Upper lobe of left lung (tissue), 6 donors: ENCODE results near the gene IL1RL2. TPM values are rescaled to one million over a fixed set of nuclear protein-coding genes. Genes with fewer than 3 reads are reported as not detected.

Source experiments
- ATAC-seq, 2 donors: fragments of 200-7000 bp; cut with Tn5 transposase; one replicate each; pipeline ENCODE4 v1.9.1; 2022; ENCODE audit warnings: mild to moderate bottlenecking in 2 of 2, moderate library complexity in 2 of 2; ENCODE audit not compliant: low FRiP score in 2 of 2
- DNase-seq, 2 donors: peaks; one replicate each; pipeline ENCODE4 v3.0.0-alpha.2; 2019 to 2020
- H3K27ac ChIP-seq, 4 donors: fragments of 200-600 bp; sonication (generic); one replicate each; pipeline ENCODE4 v1.5.1; 2016 to 2019
- H3K27me3 ChIP-seq, 4 donors: fragments of 200-600 bp; sonication (generic); one replicate each; pipeline ENCODE4 v1.5.1; 2017 to 2019
- H3K36me3 ChIP-seq, 4 donors: fragments of 200-600 bp; sonication (generic); one replicate each; pipeline ENCODE4 v1.5.1; 2016 to 2019
- H3K4me1 ChIP-seq, 4 donors: fragments of 200-600 bp; sonication (generic); one replicate each; pipeline ENCODE4 v1.5.1; 2018 to 2019
- H3K4me3 ChIP-seq, 4 donors: fragments of 200-600 bp; sonication (generic); one replicate each; pipeline ENCODE4 v1.5.1; 2017 to 2019; ENCODE audit warnings: mild to moderate bottlenecking in 2 of 4, moderate library complexity in 1 of 4
- H3K9me3 ChIP-seq, 4 donors: fragments of 200-600 bp; sonication (generic); one replicate each; pipeline ENCODE4 v1.5.1; 2018 to 2019
- CTCF ChIP-seq, 6 experiments: fragments of 450-650 bp in 4 of 6; fragments of 200-600 bp in 2 of 6; sonication (generic) in 2 of 6; IDR thresholded peaks; one replicate each; pipeline ENCODE4 v1.5.1; 2016 to 2019; ENCODE audit warnings: antibody characterized with exemption in 6 of 6
- EP300 ChIP-seq, 4 donors: sonication (generic); formaldehyde crosslinking; IDR thresholded peaks; one replicate each; pipeline ENCODE4 v1.5.1; 2017; ENCODE audit warnings: antibody characterized with exemption in 4 of 4, control low read depth in 2 of 4
- POLR2A ChIP-seq, 4 donors: fragments of 450-650 bp; IDR thresholded peaks; one replicate each; pipeline ENCODE4 v1.5.1; 2016 to 2017; ENCODE audit warnings: antibody characterized with exemption in 4 of 4, mild to moderate bottlenecking in 2 of 4
- POLR2AphosphoS5 ChIP-seq, 2 donors: sonication (generic); formaldehyde crosslinking; IDR thresholded peaks; one replicate each; pipeline ENCODE4 v1.5.1; 2017; ENCODE audit warnings: antibody characterized with exemption in 2 of 2
- WGBS, 2 donors: methylation state at CpG; one replicate each; pipeline ENCODE4 v1.1.5; 2017 to 2018; 5-methylcytosine and 5-hydroxymethylcytosine counted together
- total RNA-seq, 6 donors: library from RNA; depleted of rRNA in 4 of 6; stranded (reverse); fragments of >200 nt in 4 of 6; gene quantifications; one replicate each; pipeline versions ENCODE4 v1.1.0 to v1.2.1, GENCODE V29; 2016 to 2021
- donor health status: DM: no; HTN: no; CAD: no; lungs with moderate emphysema.
- donor health status: DM: no; HTN: yes; CAD: no; lungs with severe emphysema.

IL1RL2 gene
- 1 to 10 TPM in 3 of 6 donors, under 1 TPM in 2, not detected in 1; 0.57 to 1.7 (median 1.4) TPM for total RNA-seq

GRCh38 chr2:102186791-102187495, at the start of gene IL1RL2:
TSS of gene IL1RL2 (plus strand) at chr2:102187023. CDS start at chr2:102187868, 845 bp downstream.
- H3K4me3 ChIP-seq, result peak within 1 kb of the TSS; percentile 28 to 59 (median 48)
- H3K36me3 ChIP-seq, result no peaks in the 10 kb centered on the region
- no peaks in the 10 kb centered on the region for H3K9me3 ChIP-seq
- DNase-seq (peak; percentile 31 to 86), ATAC-seq (peak; percentile 63 to 74)
- peak within 1 kb of the TSS in 2 of 4 donors; percentile 42 to 68 for H3K27ac ChIP-seq
- H3K4me1 ChIP-seq, result peaks cover 0 to 10% (median 3%) of the 10 kb centered on the region in 4 donors
- TF ChIP-seq POLR2AphosphoS5 (IDR thresholded peaks at IDR 0.05), result no peak
- TF ChIP-seq EP300 (IDR thresholded peaks at IDR 0.05), result no peak
- H3K27me3 ChIP-seq, result no peaks in the 10 kb centered on the region
- 67 to 75% methylated on average over 15 to 27 of the region's 36 CpGs for WGBS, 2 donors

- TF ChIP-seq CTCF (IDR thresholded peaks at IDR 0.05) (no peak), POLR2A (IDR thresholded peaks at IDR 0.05) (no peak), POLR2AphosphoS5 (IDR thresholded peaks at IDR 0.05) (no peak), EP300 (IDR thresholded peaks at IDR 0.05) (no peak)
- Histone ChIP-seq H3K9me3 (no peaks in the 10 kb centered on the region), H3K27me3 (no peaks in the 10 kb centered on the region), H3K27ac (no peak overlapping the region), H3K4me1 (peaks cover 14 to 29% (median 22%) of the 10 kb centered on the region in 4 donors), H3K36me3 (no peaks in the 10 kb centered on the region), H3K4me3 (no peak overlapping the region)
- no peak for ATAC-seq
- 81 to 93% methylated on average over 2 of the region's 2 CpGs for WGBS, 2 donors
- no peak for DNase-seq
Measured at GRCh38 chr2:102137138-102137537, 49.7 kb upstream of the IL1RL2 start.

- Histone ChIP-seq H3K27me3 (no peaks in the 10 kb centered on the region), H3K4me3 (no peak overlapping the region), H3K9me3 (no peaks in the 10 kb centered on the region), H3K4me1 (peaks cover 14 to 29% (median 24%) of the 10 kb centered on the region in 4 donors), H3K36me3 (no peaks in the 10 kb centered on the region), H3K27ac (peak overlapping the region in 1 of 4 donors; percentile 37)
- ATAC-seq, result no peak
- DNase-seq, result no peak
- 50 to 68% methylated on average over 4 of the region's 4 CpGs for WGBS, 2 donors
- no peak for TF ChIP-seq CTCF (IDR thresholded peaks at IDR 0.05)
- no peak for TF ChIP-seq POLR2AphosphoS5 (IDR thresholded peaks at IDR 0.05)
- TF ChIP-seq POLR2A (IDR thresholded peaks at IDR 0.05), result no peak
- no peak for TF ChIP-seq EP300 (IDR thresholded peaks at IDR 0.05)
Measured at GRCh38 chr2:102138331-102138730, 48.5 kb upstream of the IL1RL2 start.

- Histone ChIP-seq H3K27me3 (no peaks in the 10 kb centered on the region), H3K27ac (peak overlapping the region in 3 of 4 donors; percentile 14 to 98 (median 96)), H3K36me3 (peaks cover 0 to 5% (median 0%) of the 10 kb centered on the region in 4 donors), H3K9me3 (no peaks in the 10 kb centered on the region), H3K4me3 (no peak overlapping the region), H3K4me1 (peaks cover 19 to 35% (median 31%) of the 10 kb centered on the region in 4 donors)
- TF ChIP-seq CTCF (IDR thresholded peaks at IDR 0.05), result no peak
- no peak for TF ChIP-seq POLR2A (IDR thresholded peaks at IDR 0.05)
- TF ChIP-seq EP300 (IDR thresholded peaks at IDR 0.05), result no peak
- TF ChIP-seq POLR2AphosphoS5 (IDR thresholded peaks at IDR 0.05), result no peak
- no peak for ATAC-seq
- 61 to 67% methylated on average over 1 of the region's 1 CpG for WGBS, 2 donors
- DNase-seq, result no peak
Measured at GRCh38 chr2:102139851-102140250, 47.0 kb upstream of the IL1RL2 start.

GRCh38 chr2:102140377-102140776, 46.4 kb upstream of the IL1RL2 start:
- Histone ChIP-seq H3K27me3 (no peaks in the 10 kb centered on the region), H3K4me3 (no peak overlapping the region), H3K27ac (peak overlapping the region; percentile 95 to 98 (median 96)), H3K36me3 (peaks cover 0 to 10% (median 3%) of the 10 kb centered on the region in 4 donors), H3K4me1 (peaks cover 21 to 40% (median 36%) of the 10 kb centered on the region in 4 donors), H3K9me3 (peaks cover 0 to 4% (median 0%) of the 10 kb centered on the region in 4 donors)
- no peak for DNase-seq
- TF ChIP-seq CTCF (IDR thresholded peaks at IDR 0.05) (no peak), EP300 (IDR thresholded peaks at IDR 0.05) (no peak), POLR2AphosphoS5 (IDR thresholded peaks at IDR 0.05) (no peak), POLR2A (IDR thresholded peaks at IDR 0.05) (no peak)
- 95 to 100% methylated on average over 2 of the region's 2 CpGs for WGBS, 2 donors
- ATAC-seq, result no peak
